ENCODE results near the gene AOAH.

Gene AOAH

DNA sequence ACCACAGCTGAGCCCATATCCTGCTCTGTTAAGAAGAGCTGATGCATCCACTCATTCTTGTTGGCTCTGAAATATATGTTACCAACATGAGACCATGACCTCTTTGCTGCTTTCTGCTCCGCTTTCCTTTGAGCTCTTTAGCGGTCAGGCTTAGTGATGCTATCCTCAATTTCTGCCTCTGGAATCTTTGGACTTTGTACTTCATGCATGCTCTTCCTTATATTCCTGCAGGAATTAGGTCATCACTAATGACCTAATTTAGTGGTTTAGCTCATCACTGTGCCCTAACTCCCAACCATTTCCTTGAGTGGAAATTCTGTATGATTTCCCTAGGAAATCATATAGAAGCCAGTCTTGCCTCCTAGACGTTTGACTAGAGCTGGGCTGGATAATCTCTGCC lies 119.5 kb downstream of the AOAH start:
- TF ChIP-seq, protein P1, sequence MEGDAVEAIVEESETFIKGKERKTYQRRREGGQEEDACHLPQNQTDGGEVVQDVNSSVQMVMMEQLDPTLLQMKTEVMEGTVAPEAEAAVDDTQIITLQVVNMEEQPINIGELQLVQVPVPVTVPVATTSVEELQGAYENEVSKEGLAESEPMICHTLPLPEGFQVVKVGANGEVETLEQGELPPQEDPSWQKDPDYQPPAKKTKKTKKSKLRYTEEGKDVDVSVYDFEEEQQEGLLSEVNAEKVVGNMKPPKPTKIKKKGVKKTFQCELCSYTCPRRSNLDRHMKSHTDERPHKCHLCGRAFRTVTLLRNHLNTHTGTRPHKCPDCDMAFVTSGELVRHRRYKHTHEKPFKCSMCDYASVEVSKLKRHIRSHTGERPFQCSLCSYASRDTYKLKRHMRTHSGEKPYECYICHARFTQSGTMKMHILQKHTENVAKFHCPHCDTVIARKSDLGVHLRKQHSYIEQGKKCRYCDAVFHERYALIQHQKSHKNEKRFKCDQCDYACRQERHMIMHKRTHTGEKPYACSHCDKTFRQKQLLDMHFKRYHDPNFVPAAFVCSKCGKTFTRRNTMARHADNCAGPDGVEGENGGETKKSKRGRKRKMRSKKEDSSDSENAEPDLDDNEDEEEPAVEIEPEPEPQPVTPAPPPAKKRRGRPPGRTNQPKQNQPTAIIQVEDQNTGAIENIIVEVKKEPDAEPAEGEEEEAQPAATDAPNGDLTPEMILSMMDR (IDR thresholded peaks at IDR 0.05; ENCODE audit: low read depth, low read length): no peak
- Histone ChIP-seq H3K4me1 (peaks cover 14% of the 10 kb centered on the region), H3K9me3 (no peaks in the 10 kb centered on the region), H3K4me3 (ENCODE audit: low read depth, low read length) (no peak overlapping the region), H3K27me3 (no peaks in the 10 kb centered on the region), H3K36me3 (no peaks in the 10 kb centered on the region)
- DNase-seq: no peak

DNA sequence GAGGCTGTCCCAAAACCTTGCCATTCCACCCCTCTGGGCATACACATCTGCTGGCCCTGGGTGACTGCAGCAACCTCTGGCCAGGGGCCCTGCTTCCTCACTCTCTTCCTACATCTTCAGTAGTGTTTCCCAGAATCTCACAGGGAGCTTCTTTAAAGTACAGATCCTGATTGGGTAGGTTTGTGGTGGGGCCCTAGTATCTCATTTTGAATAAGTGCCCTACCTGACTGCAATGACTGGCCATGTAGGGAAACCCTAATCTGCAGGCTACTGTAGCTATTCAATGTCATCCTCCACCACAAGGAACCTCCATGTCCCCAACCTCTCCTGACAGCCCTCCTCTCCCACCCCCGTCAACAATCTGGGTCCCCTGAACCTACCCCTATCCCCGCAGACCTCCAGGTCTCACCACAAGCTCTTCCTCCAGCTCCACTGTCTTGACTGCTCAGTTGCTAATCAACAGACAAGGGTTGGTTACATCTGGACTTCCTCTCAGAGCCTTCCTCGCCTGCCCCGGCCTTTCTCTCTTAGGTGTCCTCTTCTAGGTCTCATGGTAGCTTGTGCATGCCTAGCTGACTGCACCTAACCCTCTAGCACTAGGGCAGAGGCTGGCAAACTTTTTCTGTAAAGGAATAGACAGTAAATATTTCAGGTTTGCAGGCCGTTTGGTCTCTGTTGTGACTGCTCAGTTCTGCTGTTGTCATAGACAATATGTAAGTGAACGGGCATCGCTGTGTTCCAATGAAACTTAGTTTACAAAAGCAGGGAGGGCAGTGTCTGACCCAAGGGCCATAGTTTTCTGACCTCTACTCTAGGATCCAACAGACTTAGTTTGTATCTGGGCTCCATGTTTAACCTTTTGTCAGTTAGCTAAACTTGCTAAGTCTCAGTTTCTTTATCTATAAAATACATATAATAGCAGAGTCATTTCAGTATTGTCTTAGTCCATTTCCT lies 121.1 kb downstream of the AOAH start:
- TF ChIP-seq, protein P1 (IDR thresholded peaks at IDR 0.05; ENCODE audit: low read depth, low read length): no peak
- Histone ChIP-seq H3K27me3 (no peaks in the 10 kb centered on the region), H3K36me3 (no peaks in the 10 kb centered on the region), H3K4me3 (ENCODE audit: low read depth, low read length) (no peak overlapping the region), H3K9me3 (no peaks in the 10 kb centered on the region), H3K4me1 (peaks cover 14% of the 10 kb centered on the region)
- DNase-seq: no peak

DNA sequence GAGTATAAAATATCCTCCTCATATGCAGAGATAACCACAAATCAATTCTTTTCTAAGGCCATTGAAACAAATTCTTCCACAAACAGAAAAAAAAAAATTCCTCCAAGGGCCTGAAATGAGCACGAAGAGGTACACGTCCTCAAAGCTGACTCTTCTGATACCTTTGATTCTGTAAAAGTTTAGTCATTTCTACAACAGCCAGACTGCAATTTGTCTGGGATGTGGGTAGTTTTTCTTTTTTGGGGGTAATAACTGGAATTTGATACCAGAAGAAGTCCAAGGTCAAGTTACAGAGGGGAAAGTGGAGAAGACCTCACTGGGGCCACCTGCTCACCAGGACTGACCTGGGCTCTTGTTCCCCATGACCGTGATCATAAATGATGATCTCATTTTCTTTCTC lies 121.8 kb downstream of the AOAH start:
- TF ChIP-seq, protein P1 (IDR thresholded peaks at IDR 0.05; ENCODE audit: low read depth, low read length): no peak
- H3K9me3 ChIP-seq: no peaks in the 10 kb centered on the region
- DNase-seq: no peak
- no peak overlapping the region for H3K4me3 ChIP-seq (ENCODE audit: low read depth, low read length)
- H3K27me3 ChIP-seq: no peaks in the 10 kb centered on the region
- no peaks in the 10 kb centered on the region for H3K36me3 ChIP-seq
- H3K4me1 ChIP-seq: peaks cover 12% of the 10 kb centered on the region

DNA sequence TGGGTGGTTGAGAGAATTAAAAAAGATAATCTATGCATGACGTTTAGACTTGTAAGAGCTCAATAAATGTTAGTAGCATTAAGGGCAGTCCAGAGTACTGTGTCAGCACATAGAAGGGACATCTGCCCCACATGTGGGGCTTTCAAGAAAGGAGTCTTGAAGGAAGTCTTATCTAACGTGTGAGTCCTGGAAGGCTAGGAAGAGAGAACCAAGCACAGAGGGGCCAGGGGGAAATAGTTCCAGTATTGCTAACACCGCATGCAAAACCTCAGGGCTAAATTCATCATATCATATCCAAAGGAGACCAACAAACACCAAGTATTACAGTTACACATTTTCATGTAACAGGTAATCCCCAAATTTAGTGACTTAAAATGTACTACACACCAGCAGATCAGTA lies 122.7 kb downstream of the AOAH start:
- H3K4me3 ChIP-seq (ENCODE audit: low read depth, low read length): no peak overlapping the region
- H3K36me3 ChIP-seq: no peaks in the 10 kb centered on the region
- no peak for DNase-seq
- H3K9me3 ChIP-seq: no peaks in the 10 kb centered on the region
- no peaks in the 10 kb centered on the region for H3K27me3 ChIP-seq
- TF ChIP-seq, protein P1 (IDR thresholded peaks at IDR 0.05; ENCODE audit: low read depth, low read length): no peak
- peaks cover 4% of the 10 kb centered on the region for H3K4me1 ChIP-seq

DNA sequence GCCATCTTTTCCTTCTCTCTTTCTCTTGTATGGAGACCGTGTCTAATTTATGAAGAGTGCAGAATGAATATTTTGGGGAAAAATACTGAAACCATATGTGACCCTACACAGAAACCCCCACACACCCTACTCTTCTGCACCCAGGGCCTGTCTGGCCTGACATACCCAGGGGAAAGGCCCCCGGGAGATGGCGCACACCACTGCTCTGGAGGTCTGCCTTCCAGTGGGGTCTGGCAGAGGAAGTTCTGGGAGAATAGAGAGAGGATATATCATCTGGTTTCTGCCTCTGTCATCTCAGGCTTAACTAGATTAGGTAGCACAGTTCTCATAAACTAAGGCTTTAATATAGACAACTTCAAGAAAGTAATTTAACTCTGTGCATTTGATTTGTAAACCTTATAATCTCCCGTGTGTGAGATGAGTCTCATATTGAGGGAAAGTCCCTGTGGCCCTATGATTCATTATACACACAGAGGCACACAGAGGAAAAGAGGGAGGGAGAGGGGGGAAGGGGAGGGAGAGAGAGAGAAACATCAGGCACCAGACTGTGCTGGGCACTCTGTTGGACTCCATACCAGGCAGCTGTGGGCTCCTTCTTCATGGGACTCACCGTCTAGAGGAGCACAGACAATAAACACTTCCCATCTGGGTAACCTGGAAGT lies 123.3 kb downstream of the AOAH start:
- TF ChIP-seq, protein P1 (IDR thresholded peaks at IDR 0.05; ENCODE audit: low read depth, low read length): 0 out of 2 replicates have a peak, but pooled peaks have one; percentile 24
- peak; percentile 63 for DNase-seq
- no peaks in the 10 kb centered on the region for H3K9me3 ChIP-seq
- H3K27me3 ChIP-seq: no peaks in the 10 kb centered on the region
- no peak overlapping the region for H3K4me3 ChIP-seq (ENCODE audit: low read depth, low read length)
- H3K36me3 ChIP-seq: no peaks in the 10 kb centered on the region
- H3K4me1 ChIP-seq: no peaks in the 10 kb centered on the region

DNA sequence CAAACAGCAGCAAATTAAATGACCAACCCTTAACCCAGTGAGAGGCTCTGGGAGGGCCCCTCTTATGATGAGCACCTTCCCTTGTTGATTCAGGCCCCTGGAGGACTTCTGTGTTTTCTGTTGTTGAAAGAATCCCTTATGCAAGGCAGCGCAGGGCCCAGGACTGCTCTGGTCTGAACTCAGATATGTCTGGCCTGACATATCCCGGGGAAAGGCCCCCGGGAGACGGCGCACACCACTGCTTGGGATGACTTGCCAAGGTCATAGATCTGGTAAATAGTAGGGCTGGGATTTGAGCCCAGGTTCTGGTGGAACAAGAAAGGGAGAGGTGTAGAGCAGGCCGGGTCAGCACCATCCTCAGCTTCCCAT lies 124.0 kb downstream of the AOAH start:
- H3K9me3 ChIP-seq: no peaks in the 10 kb centered on the region
- H3K36me3 ChIP-seq: no peaks in the 10 kb centered on the region
- no peaks in the 10 kb centered on the region for H3K27me3 ChIP-seq
- H3K4me1 ChIP-seq: no peaks in the 10 kb centered on the region
- no peak overlapping the region for H3K4me3 ChIP-seq (ENCODE audit: low read depth, low read length)
- peak; percentile 22 for DNase-seq
- TF ChIP-seq, protein P1 (IDR thresholded peaks at IDR 0.05; ENCODE audit: low read depth, low read length): no peak

All from BE2C (cell line).